ENCODE data around the gene IFNLR1. TPM values are rescaled to one million over a fixed set of nuclear protein-coding genes. Genes with fewer than 3 reads are reported as not detected.

Gene IFNLR1
- total and polyA plus RNA-seq, 2 donors (not counting 3 experiments of a cell fraction or from before 2014, with no cell fraction given), result 0.01 TPM; not detected in 1

DNA sequence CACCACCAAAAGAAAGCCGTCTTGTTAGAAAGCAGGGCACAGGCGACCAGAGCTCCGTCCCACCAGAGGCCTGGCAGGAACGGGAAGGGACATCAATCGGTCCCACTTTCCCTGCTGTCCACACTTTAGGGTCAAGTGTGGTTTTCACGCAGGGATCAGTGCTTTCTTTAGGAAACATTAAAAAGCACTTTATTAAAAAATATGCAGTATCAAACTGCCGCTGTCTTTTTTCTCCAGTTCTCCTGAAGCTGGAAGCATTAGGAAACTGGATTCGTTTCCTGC, 437 bp downstream of the IFNLR1 start:
- Histone ChIP-seq H3K9ac (replicated peaks; ENCODE audit: extremely low read depth, insufficient read depth, low read length) (no peak overlapping the region), H4K20me1 (replicated peaks; ENCODE audit: control insufficient read depth, extremely low read depth, insufficient read depth, low read length) (no peaks in the 10 kb centered on the region), H3K9me3 (replicated peaks; ENCODE audit: control insufficient read depth, insufficient read depth, low read length) (no peaks in the 10 kb centered on the region), H3K4me3 (replicated peaks in 1 of 3; ENCODE audit: insufficient read depth in 1 of 3, low read depth in 1 of 3, low read length in 3 of 3) (peak overlapping the region in 1 of 3 experiments; percentile 34), H3K79me2 (ENCODE audit: control insufficient read depth, insufficient read depth, low read length) (no peaks in the 10 kb centered on the region), H3K4me1 (ENCODE audit: control insufficient read depth, extremely low read depth, insufficient read depth, low read length) (peaks cover 2% of the 10 kb centered on the region), H3K27me3 (ENCODE audit: control insufficient read depth in 2 of 2, insufficient read depth in 2 of 2, low read length in 2 of 2) (peaks cover 13 to 14% of the 10 kb centered on the region in 2 experiments), H2AFZ (ENCODE audit: low read depth, low read length) (peak overlapping the region; percentile 28), H3K9me1 (replicated peaks; ENCODE audit: control insufficient read depth, extremely low read depth, insufficient read depth, low read length) (no peaks in the 10 kb centered on the region), H3K36me3 (ENCODE audit: control insufficient read depth in 2 of 2, extremely low read depth in 1 of 2, insufficient read depth in 2 of 2, low read length in 2 of 2) (no peaks in the 10 kb centered on the region), H3K4me2 (ENCODE audit: insufficient read depth, low read length) (no peak overlapping the region), H3K27ac (ENCODE audit: insufficient read depth, low read depth, low read length) (no peak overlapping the region)
- intact Hi-C loops (cut with micrococcal nuclease) (no loop called here), dilution Hi-C loops (cut with MboI; ENCODE audit: extremely low pct_ligation_motif_present, low sequenced_read_pairs) (no loop called here)
- FAIRE-seq, result no peak
- POLR2A ChIA-PET, result no interaction called here
- BruUV-seq (replicated peaks), result no TSS peak
- CTCF ChIA-PET, result interaction anchor here (0.6 to 7.6 kb wide), 3 partner anchors 13 to 206 kb away, joined by 3 to 77 read pairs (median 5); no protein-coding TSS in a partner anchor
- DNase-seq (ENCODE audit: low read depth, low spot score), result no peak
- TF ChIP-seq POLR2A (IDR thresholded peaks at IDR 0.05; ENCODE audit: low read depth, low read length), result no peak
- TF ChIP-seq POLR2AphosphoS5 (IDR thresholded peaks at IDR 0.05; ENCODE audit: insufficient read depth, low read depth, low read length), result no peak
- no peak for TF ChIP-seq FOS (IDR thresholded peaks at IDR 0.05; ENCODE audit: borderline replicate concordance, insufficient read depth, low read length)
- TF ChIP-seq, protein P1, sequence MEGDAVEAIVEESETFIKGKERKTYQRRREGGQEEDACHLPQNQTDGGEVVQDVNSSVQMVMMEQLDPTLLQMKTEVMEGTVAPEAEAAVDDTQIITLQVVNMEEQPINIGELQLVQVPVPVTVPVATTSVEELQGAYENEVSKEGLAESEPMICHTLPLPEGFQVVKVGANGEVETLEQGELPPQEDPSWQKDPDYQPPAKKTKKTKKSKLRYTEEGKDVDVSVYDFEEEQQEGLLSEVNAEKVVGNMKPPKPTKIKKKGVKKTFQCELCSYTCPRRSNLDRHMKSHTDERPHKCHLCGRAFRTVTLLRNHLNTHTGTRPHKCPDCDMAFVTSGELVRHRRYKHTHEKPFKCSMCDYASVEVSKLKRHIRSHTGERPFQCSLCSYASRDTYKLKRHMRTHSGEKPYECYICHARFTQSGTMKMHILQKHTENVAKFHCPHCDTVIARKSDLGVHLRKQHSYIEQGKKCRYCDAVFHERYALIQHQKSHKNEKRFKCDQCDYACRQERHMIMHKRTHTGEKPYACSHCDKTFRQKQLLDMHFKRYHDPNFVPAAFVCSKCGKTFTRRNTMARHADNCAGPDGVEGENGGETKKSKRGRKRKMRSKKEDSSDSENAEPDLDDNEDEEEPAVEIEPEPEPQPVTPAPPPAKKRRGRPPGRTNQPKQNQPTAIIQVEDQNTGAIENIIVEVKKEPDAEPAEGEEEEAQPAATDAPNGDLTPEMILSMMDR (IDR thresholded peaks at IDR 0.05; ENCODE audit: extremely low read depth in 1 of 2, insufficient read depth in 1 of 2, low read depth in 1 of 2, low read length in 2 of 2), result no peak
- TF ChIP-seq JUN (IDR thresholded peaks at IDR 0.05; ENCODE audit: borderline replicate concordance, insufficient read depth, insufficient read length, low read depth), result no peak
- TF ChIP-seq GATA2 (IDR thresholded peaks at IDR 0.05; ENCODE audit: insufficient read depth, insufficient read length, low read depth, low read length), result no peak
- TF ChIP-seq, protein P2, sequence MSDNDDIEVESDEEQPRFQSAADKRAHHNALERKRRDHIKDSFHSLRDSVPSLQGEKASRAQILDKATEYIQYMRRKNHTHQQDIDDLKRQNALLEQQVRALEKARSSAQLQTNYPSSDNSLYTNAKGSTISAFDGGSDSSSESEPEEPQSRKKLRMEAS (IDR thresholded peaks at IDR 0.05; ENCODE audit: insufficient read depth, insufficient read length), result no peak
- no peak for TF ChIP-seq EZH2 (IDR thresholded peaks at IDR 0.05; ENCODE audit: borderline replicate concordance, low read depth, low read length, severe bottlenecking)
- TF ChIP-seq MYC (IDR thresholded peaks at IDR 0.05; ENCODE audit: low read depth, low read length), result no peak

Measured in endothelial cell of umbilical vein (primary cell).